HepG2 (cell line): ENCODE data around the gene GGA1. TPM values are rescaled to one million over a fixed set of nuclear protein-coding genes. Genes with fewer than 3 reads are reported as not detected.

Source experiments
- CEBPG ChIP-seq: IDR thresholded peaks from 2 replicates; pipeline ENCODE4 v1.6.1; 2016
- CHCHD3 ChIP-seq: sonication (generic); formaldehyde crosslinking; IDR thresholded peaks from 2 replicates; pipeline ENCODE4 v1.8.0; 2022; ENCODE audit warnings: mild to moderate bottlenecking, missing genetic modification reagents, moderate library complexity
- GATA4 ChIP-seq: sonication (generic); IDR thresholded peaks from 2 replicates; pipeline ENCODE4 v1.6.1; 2016; ENCODE audit warnings: antibody characterized with exemption, low read depth, borderline replicate concordance
- GATAD1 ChIP-seq: IDR thresholded peaks from 2 replicates; pipeline ENCODE4 v1.6.1; 2016; ENCODE audit warnings: missing genetic modification reagents, missing compliant biosample characterization
- HDAC2 ChIP-seq: sonication (generic); formaldehyde crosslinking; IDR thresholded peaks from 2 replicates; pipeline ENCODE4 v1.4.0; 2020; ENCODE audit warnings: missing genetic modification reagents
- HMG20A ChIP-seq: IDR thresholded peaks from 2 replicates; pipeline ENCODE4 v1.6.1; 2016; ENCODE audit warnings: borderline replicate concordance
- KDM2A ChIP-seq: sonication (generic); formaldehyde crosslinking; IDR thresholded peaks from 2 replicates; pipeline ENCODE4 v1.4.0; 2020; ENCODE audit warnings: low read depth, missing genetic modification reagents, borderline replicate concordance
- NCOA1 ChIP-seq: sonication (generic); formaldehyde crosslinking; IDR thresholded peaks from 2 replicates; pipeline ENCODE4 v1.9.0; 2021; ENCODE audit warnings: missing genetic modification reagents
- NFKBIZ ChIP-seq: IDR thresholded peaks from 2 replicates; pipeline ENCODE4 v1.6.1; 2018; ENCODE audit warnings: missing genetic modification reagents, missing compliant biosample characterization
- RARG ChIP-seq: sonication (generic); formaldehyde crosslinking; IDR thresholded peaks from 2 replicates; pipeline ENCODE4 v1.4.0; 2020; ENCODE audit warnings: low read depth, mild to moderate bottlenecking, missing genetic modification reagents
- SRSF1 ChIP-seq: fragments of 200-400 bp; formaldehyde crosslinking; optimal IDR thresholded peaks from 2 replicates; pipeline ENCODE3; 2017; ENCODE audit warnings: mild to moderate bottlenecking, low read depth, low read length, moderate library complexity
- THAP11 ChIP-seq: IDR thresholded peaks from 2 replicates; pipeline ENCODE4 v1.6.1; 2016; ENCODE audit warnings: missing biosample characterization, missing genetic modification reagents
- ZNF143 ChIP-seq: sonication (generic); formaldehyde crosslinking; IDR thresholded peaks from 2 replicates; pipeline ENCODE4 v1.4.0; 2020; ENCODE audit warnings: missing genetic modification reagents
- ZNF230 ChIP-seq: sonication (generic); formaldehyde crosslinking; IDR thresholded peaks from 2 replicates; pipeline ENCODE4 v1.4.0; 2020; ENCODE audit warnings: mild to moderate bottlenecking, missing genetic modification reagents
- ZNF274 ChIP-seq: sonication (generic); formaldehyde crosslinking; IDR thresholded peaks from 2 replicates; pipeline ENCODE4 v1.5.1; 2020; ENCODE audit warnings: mild to moderate bottlenecking, missing genetic modification reagents
- ZNF569 ChIP-seq: sonication (generic); formaldehyde crosslinking; IDR thresholded peaks from 2 replicates; pipeline ENCODE4 v1.5.0; 2020; ENCODE audit warnings: mild to moderate bottlenecking, missing genetic modification reagents, moderate library complexity, borderline replicate concordance
- ZNF672 ChIP-seq: sonication (generic); formaldehyde crosslinking; IDR thresholded peaks from 2 replicates; pipeline ENCODE4 v1.8.1; 2022; ENCODE audit warnings: missing genetic modification reagents
- polyA plus RNA-seq, 8 experiments: library from polyadenylated mRNA; depleted of rRNA in 3 of 8; stranded (reverse) in 7 of 8; unstranded in 1 of 8; fragments of >200 nt; fragmentation: Illumina TruSeq in 4 of 8; extraction: Trizol in 4 of 8; gene quantifications; 2 replicates each; pipeline versions ENCODE4 v1.2.1 to v1.2.3, GENCODE V29; 2011 to 2016; ENCODE audit warnings: low read depth in 4 of 8, missing spikeins in 1 of 8, mixed read lengths in 1 of 8; ENCODE audit not compliant: insufficient read depth in 1 of 8
- total RNA-seq, 5 experiments: library from RNA; depleted of rRNA; stranded (reverse); fragments of >200 nt; fragmentation: Illumina TruSeq; extraction: Trizol; gene quantifications; 2 replicates each; pipeline ENCODE4 v1.2.3, GENCODE V29; 2016; ENCODE audit warnings: low read depth in 1 of 5
- TF ChIP-seq, protein P1 (sequence below): sonication (generic); formaldehyde crosslinking; IDR thresholded peaks from 2 replicates; pipeline ENCODE4 v1.4.0; 2020; ENCODE audit warnings: missing genetic modification reagents
- TF ChIP-seq, protein P2 (sequence below): sonication (generic); formaldehyde crosslinking; IDR thresholded peaks from 2 replicates; pipeline ENCODE4 v1.4.0; 2020; ENCODE audit warnings: missing genetic modification reagents, borderline replicate concordance
- TF ChIP-seq, protein P3 (sequence below): sonication (generic); formaldehyde crosslinking; IDR thresholded peaks from 2 replicates; pipeline ENCODE4 v1.5.0; 2020; ENCODE audit warnings: mild to moderate bottlenecking, missing genetic modification reagents, borderline replicate concordance

Gene GGA1
- total and polyA plus RNA-seq, 2 of the 13 experiments (the other 11 are each of a cell fraction or from before 2014, with no cell fraction given), result 29.1 to 87.2 TPM

DNA sequence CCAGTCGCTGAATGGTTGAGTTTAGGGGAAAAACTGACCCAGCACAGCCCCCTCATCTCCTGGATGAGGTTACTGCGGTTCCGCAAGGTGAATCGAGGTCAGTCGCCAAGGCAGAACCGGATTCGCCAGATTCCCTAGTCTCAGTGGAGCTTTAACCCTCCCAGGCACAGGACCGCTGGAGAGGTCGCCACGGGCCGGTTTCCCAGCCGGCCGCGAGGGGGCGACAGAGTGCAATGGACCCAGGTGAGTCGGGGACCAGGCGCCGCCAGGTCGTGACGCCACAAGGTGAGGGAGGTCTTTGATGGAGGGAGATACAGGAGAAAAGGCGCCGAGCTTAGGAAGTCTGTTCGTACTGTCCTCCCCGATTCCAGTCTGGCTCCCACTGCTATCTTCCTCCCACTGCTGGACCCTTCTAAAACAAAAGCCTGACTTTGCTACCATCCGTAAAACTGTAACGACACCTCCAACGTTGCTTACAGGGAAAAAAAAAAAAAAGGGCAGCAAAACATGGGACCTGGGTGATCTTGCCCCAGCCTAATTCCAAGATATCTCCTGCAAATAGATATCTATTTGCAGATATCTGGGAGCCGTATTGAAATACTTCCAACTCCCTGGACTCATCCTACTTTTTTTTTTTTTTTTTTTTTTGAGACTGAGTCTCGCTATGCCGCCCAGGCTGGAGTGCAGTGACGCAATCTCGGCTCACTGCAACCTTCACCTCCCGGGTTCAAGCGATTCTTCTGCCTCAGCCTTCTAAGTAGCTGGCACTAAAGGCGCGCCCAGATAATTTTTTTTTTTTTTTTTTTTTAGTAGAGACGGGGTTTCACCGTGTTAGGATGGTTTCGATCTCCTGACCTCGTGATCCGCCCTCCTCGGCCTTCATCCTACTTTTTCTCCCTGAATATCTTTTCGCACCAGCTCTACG is 1.4 kb upstream of the GGA1 start (continued):
- TF ChIP-seq, protein P1, sequence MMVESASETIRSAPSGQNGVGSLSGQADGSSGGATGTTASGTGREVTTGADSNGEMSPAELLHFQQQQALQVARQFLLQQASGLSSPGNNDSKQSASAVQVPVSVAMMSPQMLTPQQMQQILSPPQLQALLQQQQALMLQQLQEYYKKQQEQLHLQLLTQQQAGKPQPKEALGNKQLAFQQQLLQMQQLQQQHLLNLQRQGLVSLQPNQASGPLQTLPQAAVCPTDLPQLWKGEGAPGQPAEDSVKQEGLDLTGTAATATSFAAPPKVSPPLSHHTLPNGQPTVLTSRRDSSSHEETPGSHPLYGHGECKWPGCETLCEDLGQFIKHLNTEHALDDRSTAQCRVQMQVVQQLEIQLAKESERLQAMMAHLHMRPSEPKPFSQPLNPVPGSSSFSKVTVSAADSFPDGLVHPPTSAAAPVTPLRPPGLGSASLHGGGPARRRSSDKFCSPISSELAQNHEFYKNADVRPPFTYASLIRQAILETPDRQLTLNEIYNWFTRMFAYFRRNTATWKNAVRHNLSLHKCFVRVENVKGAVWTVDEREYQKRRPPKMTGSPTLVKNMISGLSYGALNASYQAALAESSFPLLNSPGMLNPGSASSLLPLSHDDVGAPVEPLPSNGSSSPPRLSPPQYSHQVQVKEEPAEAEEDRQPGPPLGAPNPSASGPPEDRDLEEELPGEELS (CRISPR knock-in tag), result no peak
- TF ChIP-seq NCOA1 (CRISPR knock-in tag) (no peak), ZNF672 (CRISPR knock-in tag) (no peak), ZNF569 (no peak), RARG (no peak), SRSF1 (no peak), CHCHD3 (CRISPR knock-in tag) (no peak), ZNF143 (CRISPR knock-in tag) (no peak), ZNF274 (CRISPR knock-in tag) (no peak), HDAC2 (CRISPR knock-in tag) (peak; percentile 56), HMG20A (CRISPR knock-in tag) (no peak), THAP11 (CRISPR knock-in tag) (peak; percentile 62; the same call in 1 of the 2 replicates), KDM2A (CRISPR knock-in tag) (peak; percentile 81; the same call in 1 of the 2 replicates), ZNF230 (CRISPR knock-in tag) (no peak), GATA4 (no peak), GATAD1 (CRISPR knock-in tag) (peak; percentile 65; the same call in 1 of the 2 replicates), CEBPG (peak; percentile 50), NFKBIZ (CRISPR knock-in tag) (0 out of 2 replicates have a peak, but pooled peaks have one; percentile 61)
- TF ChIP-seq, protein P2, sequence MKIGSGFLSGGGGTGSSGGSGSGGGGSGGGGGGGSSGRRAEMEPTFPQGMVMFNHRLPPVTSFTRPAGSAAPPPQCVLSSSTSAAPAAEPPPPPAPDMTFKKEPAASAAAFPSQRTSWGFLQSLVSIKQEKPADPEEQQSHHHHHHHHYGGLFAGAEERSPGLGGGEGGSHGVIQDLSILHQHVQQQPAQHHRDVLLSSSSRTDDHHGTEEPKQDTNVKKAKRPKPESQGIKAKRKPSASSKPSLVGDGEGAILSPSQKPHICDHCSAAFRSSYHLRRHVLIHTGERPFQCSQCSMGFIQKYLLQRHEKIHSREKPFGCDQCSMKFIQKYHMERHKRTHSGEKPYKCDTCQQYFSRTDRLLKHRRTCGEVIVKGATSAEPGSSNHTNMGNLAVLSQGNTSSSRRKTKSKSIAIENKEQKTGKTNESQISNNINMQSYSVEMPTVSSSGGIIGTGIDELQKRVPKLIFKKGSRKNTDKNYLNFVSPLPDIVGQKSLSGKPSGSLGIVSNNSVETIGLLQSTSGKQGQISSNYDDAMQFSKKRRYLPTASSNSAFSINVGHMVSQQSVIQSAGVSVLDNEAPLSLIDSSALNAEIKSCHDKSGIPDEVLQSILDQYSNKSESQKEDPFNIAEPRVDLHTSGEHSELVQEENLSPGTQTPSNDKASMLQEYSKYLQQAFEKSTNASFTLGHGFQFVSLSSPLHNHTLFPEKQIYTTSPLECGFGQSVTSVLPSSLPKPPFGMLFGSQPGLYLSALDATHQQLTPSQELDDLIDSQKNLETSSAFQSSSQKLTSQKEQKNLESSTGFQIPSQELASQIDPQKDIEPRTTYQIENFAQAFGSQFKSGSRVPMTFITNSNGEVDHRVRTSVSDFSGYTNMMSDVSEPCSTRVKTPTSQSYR (CRISPR knock-in tag), result no peak
- TF ChIP-seq, protein P3, sequence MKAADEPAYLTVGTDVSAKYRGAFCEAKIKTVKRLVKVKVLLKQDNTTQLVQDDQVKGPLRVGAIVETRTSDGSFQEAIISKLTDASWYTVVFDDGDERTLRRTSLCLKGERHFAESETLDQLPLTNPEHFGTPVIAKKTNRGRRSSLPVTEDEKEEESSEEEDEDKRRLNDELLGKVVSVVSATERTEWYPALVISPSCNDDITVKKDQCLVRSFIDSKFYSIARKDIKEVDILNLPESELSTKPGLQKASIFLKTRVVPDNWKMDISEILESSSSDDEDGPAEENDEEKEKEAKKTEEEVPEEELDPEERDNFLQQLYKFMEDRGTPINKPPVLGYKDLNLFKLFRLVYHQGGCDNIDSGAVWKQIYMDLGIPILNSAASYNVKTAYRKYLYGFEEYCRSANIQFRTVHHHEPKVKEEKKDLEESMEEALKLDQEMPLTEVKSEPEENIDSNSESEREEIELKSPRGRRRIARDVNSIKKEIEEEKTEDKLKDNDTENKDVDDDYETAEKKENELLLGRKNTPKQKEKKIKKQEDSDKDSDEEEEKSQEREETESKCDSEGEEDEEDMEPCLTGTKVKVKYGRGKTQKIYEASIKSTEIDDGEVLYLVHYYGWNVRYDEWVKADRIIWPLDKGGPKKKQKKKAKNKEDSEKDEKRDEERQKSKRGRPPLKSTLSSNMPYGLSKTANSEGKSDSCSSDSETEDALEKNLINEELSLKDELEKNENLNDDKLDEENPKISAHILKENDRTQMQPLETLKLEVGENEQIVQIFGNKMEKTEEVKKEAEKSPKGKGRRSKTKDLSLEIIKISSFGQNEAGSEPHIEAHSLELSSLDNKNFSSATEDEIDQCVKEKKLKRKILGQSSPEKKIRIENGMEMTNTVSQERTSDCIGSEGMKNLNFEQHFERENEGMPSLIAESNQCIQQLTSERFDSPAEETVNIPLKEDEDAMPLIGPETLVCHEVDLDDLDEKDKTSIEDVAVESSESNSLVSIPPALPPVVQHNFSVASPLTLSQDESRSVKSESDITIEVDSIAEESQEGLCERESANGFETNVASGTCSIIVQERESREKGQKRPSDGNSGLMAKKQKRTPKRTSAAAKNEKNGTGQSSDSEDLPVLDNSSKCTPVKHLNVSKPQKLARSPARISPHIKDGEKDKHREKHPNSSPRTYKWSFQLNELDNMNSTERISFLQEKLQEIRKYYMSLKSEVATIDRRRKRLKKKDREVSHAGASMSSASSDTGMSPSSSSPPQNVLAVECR (CRISPR knock-in tag), result peak; percentile 39; the same call in 1 of the 2 replicates
